Panc1 (cell line): Measurements from ENCODE around the gene SLC6A1. TPM values are rescaled to one million over a fixed set of nuclear protein-coding genes. Genes with fewer than 3 reads are reported as not detected.

Experiments
- ATAC-seq: fragments of 200-7000 bp; cut with Tn5 transposase; 2 replicates; pipeline ENCODE4 v1.9.1; 2020; ENCODE audit warnings: mild to moderate bottlenecking, moderate library complexity
- BruUV-seq: library from RNA; stranded (reverse); fragments of 400-500 nt; replicated peaks from 2 replicates; lab custom pipeline; 2021; lab: Mats Ljungman, UMichigan
- CTCF ChIA-PET: fragments of 300-600 bp; sonication (Branson Sonifier 250); formaldehyde crosslinking; loops from one replicate; lab custom pipeline; 2022; ENCODE audit warnings: antibody characterized with exemption; lab: Charles Lee
- POLR2A ChIA-PET: fragments of 300-600 bp; sonication (Branson Sonifier 250); formaldehyde crosslinking; loops from one replicate; lab custom pipeline; 2022; ENCODE audit warnings: antibody characterized with exemption; lab: Charles Lee
- DNase-seq: peaks from one replicate; pipeline ENCODE4 v3.0.0-alpha.2; 2010; ENCODE audit warnings: low read depth, low spot score
- H3K27ac ChIP-seq: 2 replicates; pipeline ENCODE4 v1.5.1; 2011; ENCODE audit warnings: mild to moderate bottlenecking, low read length, inconsistent platforms
- H3K27me3 ChIP-seq: fragments of 200-500 bp; sonication (Bioruptor generic); 2 replicates; pipeline ENCODE4 v1.6.0; 2014; ENCODE audit warnings: low read length, inconsistent platforms; ENCODE audit not compliant: control insufficient read depth, insufficient read depth
- H3K36me3 ChIP-seq: fragments of 200-500 bp; sonication (Bioruptor generic); 2 replicates; pipeline ENCODE4 v1.5.1; 2014; ENCODE audit warnings: inconsistent platforms, mild to moderate bottlenecking, low read length, moderate library complexity; ENCODE audit not compliant: control insufficient read depth, insufficient read depth
- H3K4me1 ChIP-seq: 2 replicates; pipeline ENCODE4 v1.5.1; 2011; ENCODE audit warnings: inconsistent platforms, mild to moderate bottlenecking, low read length, moderate library complexity; ENCODE audit not compliant: control insufficient read depth, insufficient read depth
- H3K4me3 ChIP-seq, 2 experiments: 2 replicates each; pipeline ENCODE4 v1.5.1; 2011 to 2012; ENCODE audit warnings: low read depth in 2 of 2, low read length in 2 of 2, mild to moderate bottlenecking in 2 of 2, inconsistent platforms in 1 of 2, moderate library complexity in 1 of 2
- H3K9me3 ChIP-seq: fragments of 200-500 bp; sonication (Bioruptor generic); 2 replicates; pipeline ENCODE4 v1.5.1; 2014; ENCODE audit warnings: low read depth, mild to moderate bottlenecking, inconsistent platforms, low read length, moderate library complexity; ENCODE audit not compliant: control insufficient read depth, insufficient read depth
- POLR2AphosphoS5 ChIP-seq: IDR thresholded peaks from 2 replicates; pipeline ENCODE4 v1.6.1; 2012; ENCODE audit warnings: mild to moderate bottlenecking, low read depth, low read length, moderate library complexity
- REST ChIP-seq, 2 experiments: IDR thresholded peaks; 2 replicates each; pipeline ENCODE4 v1.6.1; 2011 to 2012; ENCODE audit warnings: low read depth in 2 of 2, control low read depth in 1 of 2, low read length in 1 of 2, mild to moderate bottlenecking in 1 of 2, moderate library complexity in 1 of 2; ENCODE audit not compliant: insufficient read depth in 1 of 2
- SIN3A ChIP-seq: IDR thresholded peaks from 2 replicates; pipeline ENCODE4 v1.6.1; 2012; ENCODE audit warnings: low read depth, mild to moderate bottlenecking, low read length, moderate library complexity, borderline replicate concordance; ENCODE audit not compliant: insufficient read depth
- TCF7L2 ChIP-seq: IDR thresholded peaks from 2 replicates; pipeline ENCODE4 v1.6.1; 2011; ENCODE audit warnings: mild to moderate bottlenecking, low read depth, low read length, inconsistent platforms
- in situ Hi-C: cut with HindIII; loops from 2 replicates; pipeline ENCODE4 v1.10.0; 2016; ENCODE audit warnings: low sequenced_read_pairs, low pct_unique_long_range_greater_than_20kb
- intact Hi-C: fragments of 100-400 bp; cut with micrococcal nuclease; formaldehyde crosslinking; loops from one replicate; pipeline ENCODE4 v1.10.0; 2022; ENCODE audit not compliant: unreplicated experiment
- total RNA-seq: library from RNA; stranded (reverse); gene quantifications from one replicate; pipeline ENCODE4 v1.2.1, GENCODE V29; 2021; ENCODE audit not compliant: unreplicated experiment
- TF ChIP-seq, protein P1 (sequence below): fragments of 450-650 bp; IDR thresholded peaks from 2 replicates; pipeline ENCODE4 v1.5.1; 2017; ENCODE audit warnings: mild to moderate bottlenecking

Gene SLC6A1
- total RNA-seq, 1 experiment from 2014 or later, result not detected

- Histone ChIP-seq H3K4me1 (no peaks in the 10 kb centered on the region), H3K27me3 (no peaks in the 10 kb centered on the region; the same call in 1 of the 2 replicates), H3K36me3 (no peaks in the 10 kb centered on the region), H3K27ac (no peak overlapping the region), H3K9me3 (no peaks in the 10 kb centered on the region), H3K4me3 (no peak overlapping the region)
- ATAC-seq (no peak), DNase-seq (no peak)
- in situ Hi-C loops (no loop called here), intact Hi-C loops (loop anchor here (10.0 kb wide), 2 partner anchors 132 to 272 kb away; no protein-coding TSS in a partner anchor)
- ChIA-PET POLR2A (no interaction called here), CTCF (no interaction called here)
- TF ChIP-seq REST (IDR thresholded peaks at IDR 0.05; ENCODE audit: insufficient read depth in 1 of 2, low read depth in 2 of 2, low read length in 1 of 2) (no peak), TCF7L2 (no peak), POLR2AphosphoS5 (no peak), SIN3A (no peak)
- TF ChIP-seq, protein P1, sequence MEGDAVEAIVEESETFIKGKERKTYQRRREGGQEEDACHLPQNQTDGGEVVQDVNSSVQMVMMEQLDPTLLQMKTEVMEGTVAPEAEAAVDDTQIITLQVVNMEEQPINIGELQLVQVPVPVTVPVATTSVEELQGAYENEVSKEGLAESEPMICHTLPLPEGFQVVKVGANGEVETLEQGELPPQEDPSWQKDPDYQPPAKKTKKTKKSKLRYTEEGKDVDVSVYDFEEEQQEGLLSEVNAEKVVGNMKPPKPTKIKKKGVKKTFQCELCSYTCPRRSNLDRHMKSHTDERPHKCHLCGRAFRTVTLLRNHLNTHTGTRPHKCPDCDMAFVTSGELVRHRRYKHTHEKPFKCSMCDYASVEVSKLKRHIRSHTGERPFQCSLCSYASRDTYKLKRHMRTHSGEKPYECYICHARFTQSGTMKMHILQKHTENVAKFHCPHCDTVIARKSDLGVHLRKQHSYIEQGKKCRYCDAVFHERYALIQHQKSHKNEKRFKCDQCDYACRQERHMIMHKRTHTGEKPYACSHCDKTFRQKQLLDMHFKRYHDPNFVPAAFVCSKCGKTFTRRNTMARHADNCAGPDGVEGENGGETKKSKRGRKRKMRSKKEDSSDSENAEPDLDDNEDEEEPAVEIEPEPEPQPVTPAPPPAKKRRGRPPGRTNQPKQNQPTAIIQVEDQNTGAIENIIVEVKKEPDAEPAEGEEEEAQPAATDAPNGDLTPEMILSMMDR, result no peak
- BruUV-seq, result no TSS peak
Measured at GRCh38 chr3:11062704-11063103, 70.2 kb downstream of the SLC6A1 start.

DNA sequence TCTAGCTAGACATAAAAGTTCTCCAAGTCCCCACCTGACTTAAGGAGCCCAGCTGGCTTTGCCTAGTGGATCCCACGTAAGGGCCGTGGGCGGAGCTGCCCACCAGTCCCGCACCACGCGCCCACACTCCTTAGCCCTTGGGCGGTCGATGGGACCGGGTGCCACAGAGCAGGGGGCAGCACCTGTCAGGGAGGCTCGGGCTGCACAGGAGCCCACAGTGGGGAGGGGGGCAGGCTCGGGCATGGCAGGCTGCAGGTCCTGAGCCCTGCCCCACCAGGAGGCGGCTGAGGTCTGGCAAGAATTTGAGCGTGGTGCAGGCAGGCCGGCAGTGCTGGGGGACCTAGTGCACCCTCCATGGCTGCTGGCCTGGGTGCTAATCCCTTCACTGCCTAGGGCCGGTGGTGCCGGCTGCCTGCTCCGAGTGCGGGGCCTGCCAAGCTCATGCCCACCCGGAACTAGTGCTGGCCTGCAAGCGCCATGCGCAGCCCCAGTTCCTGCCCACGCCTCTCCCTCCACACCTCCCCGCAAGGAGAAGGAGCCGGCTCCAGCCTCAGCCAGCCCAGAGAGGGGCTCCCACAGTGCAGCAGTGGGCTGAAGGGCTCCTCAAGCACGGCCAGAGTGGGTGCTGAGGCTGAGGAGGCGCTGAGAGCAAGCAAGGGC is 78.7 kb downstream of the SLC6A1 start:
- intact Hi-C loops, result no loop called here
- CTCF ChIA-PET, result no interaction called here
- DNase-seq, result no peak
- no TSS peak for BruUV-seq
- in situ Hi-C loops, result no loop called here
- ATAC-seq, result no peak
- no peaks in the 10 kb centered on the region for H3K4me1 ChIP-seq
- H3K36me3 ChIP-seq, result no peaks in the 10 kb centered on the region
- H3K9me3 ChIP-seq, result 0 out of 2 replicates have a peak, but pooled peaks cover 4% of the 10 kb centered on the region
- H3K4me3 ChIP-seq, result no peak overlapping the region
- TF ChIP-seq SIN3A (no peak), TCF7L2 (no peak), REST (IDR thresholded peaks at IDR 0.05; ENCODE audit: insufficient read depth in 1 of 2, low read depth in 2 of 2, low read length in 1 of 2) (no peak), POLR2AphosphoS5 (no peak)
- POLR2A ChIA-PET, result no interaction called here
- no peak overlapping the region for H3K27ac ChIP-seq
- H3K27me3 ChIP-seq, result no peaks in the 10 kb centered on the region
